Neural progenitor cell (in vitro differentiated cells): Measurements from ENCODE around the gene IGSF21.

Experiments used
- EZH2 ChIP-seq: fragments of 200-600 bp; sonication (generic); IDR thresholded peaks from 2 replicates; pipeline ENCODE4 v1.6.1; 2017; ENCODE audit warnings: antibody characterized with exemption, mild to moderate bottlenecking, moderate library complexity
- EZH2phosphoT487 ChIP-seq: fragments of 200-600 bp; sonication (generic); IDR thresholded peaks from 2 replicates; pipeline ENCODE4 v1.6.1; 2017; ENCODE audit warnings: antibody characterized with exemption
- TF ChIP-seq, protein P1 (sequence below): fragments of 200-600 bp; sonication (generic); IDR thresholded peaks from 2 replicates; pipeline ENCODE4 v1.5.1; 2017; ENCODE audit warnings: antibody characterized with exemption, mild to moderate bottlenecking

DNA sequence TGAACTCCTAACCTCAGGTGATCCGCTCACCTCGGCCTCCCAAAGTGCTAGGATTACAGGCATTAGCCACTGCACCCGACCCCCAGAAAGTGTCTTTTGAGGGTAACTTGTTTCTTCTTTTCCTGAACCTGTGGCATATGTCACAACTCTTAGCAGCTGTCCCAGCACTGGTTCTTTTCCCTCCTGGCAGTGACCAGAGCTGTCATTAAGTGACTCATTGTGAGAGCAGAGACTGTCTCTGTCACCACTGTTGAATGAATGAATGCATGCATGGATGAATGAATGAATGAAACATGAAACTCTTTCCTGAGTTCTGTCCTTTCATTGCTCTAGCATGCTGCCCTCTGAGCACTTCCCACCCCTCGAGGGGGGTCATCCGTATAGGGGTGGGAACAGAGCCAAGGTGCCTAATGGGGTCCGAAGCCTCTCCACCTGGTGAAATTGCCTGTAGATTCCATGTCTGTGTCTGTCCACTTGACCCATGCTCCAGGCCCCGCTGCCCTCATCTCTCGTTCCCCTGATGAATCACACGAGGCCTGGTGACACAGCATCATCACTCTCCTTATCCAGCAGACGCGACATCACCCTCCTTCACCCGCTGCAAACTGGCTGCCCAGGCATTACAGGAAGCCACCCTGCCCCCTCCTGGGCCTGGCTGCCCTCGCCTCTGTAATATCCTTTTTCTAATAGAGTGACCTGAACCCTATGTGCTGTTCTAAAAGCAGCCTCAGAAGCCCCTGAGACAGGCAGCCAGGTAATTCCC is 75.0 kb downstream of the IGSF21 start:
- TF ChIP-seq, protein P1, sequence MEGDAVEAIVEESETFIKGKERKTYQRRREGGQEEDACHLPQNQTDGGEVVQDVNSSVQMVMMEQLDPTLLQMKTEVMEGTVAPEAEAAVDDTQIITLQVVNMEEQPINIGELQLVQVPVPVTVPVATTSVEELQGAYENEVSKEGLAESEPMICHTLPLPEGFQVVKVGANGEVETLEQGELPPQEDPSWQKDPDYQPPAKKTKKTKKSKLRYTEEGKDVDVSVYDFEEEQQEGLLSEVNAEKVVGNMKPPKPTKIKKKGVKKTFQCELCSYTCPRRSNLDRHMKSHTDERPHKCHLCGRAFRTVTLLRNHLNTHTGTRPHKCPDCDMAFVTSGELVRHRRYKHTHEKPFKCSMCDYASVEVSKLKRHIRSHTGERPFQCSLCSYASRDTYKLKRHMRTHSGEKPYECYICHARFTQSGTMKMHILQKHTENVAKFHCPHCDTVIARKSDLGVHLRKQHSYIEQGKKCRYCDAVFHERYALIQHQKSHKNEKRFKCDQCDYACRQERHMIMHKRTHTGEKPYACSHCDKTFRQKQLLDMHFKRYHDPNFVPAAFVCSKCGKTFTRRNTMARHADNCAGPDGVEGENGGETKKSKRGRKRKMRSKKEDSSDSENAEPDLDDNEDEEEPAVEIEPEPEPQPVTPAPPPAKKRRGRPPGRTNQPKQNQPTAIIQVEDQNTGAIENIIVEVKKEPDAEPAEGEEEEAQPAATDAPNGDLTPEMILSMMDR = no peak
- TF ChIP-seq EZH2 (no peak), EZH2phosphoT487 (no peak)
